A549 (cell line): ENCODE measurements around the gene ADD3. TPM values are rescaled to one million over a fixed set of nuclear protein-coding genes. Genes with fewer than 3 reads are reported as not detected.

Experiments
- ATAC-seq, 2 experiments: fragments of 200-7000 bp in 1 of 2; fragments of >200 bp in 1 of 2; cut with Nextera tagmentation in 1 of 2; cut with Tn5 transposase in 1 of 2; 3 replicates each; pipeline versions ENCODE4 v1.8.0 to v1.9.1; 2018 to 2020; ENCODE audit warnings: mild to moderate bottlenecking in 1 of 2, moderate library complexity in 1 of 2
- CTCF ChIA-PET: fragments of 300-600 bp; sonication (Branson Sonifier 250); formaldehyde crosslinking; extraction: SDS; loops from one replicate; lab custom pipeline; 2021; ENCODE audit warnings: antibody characterized with exemption, inconsistent platforms; lab: Yijun Ruan, JAX
- POLR2A ChIA-PET: fragments of 350-600 bp; formaldehyde crosslinking; extraction: SDS; loops from one replicate; lab custom pipeline; 2021; ENCODE audit warnings: antibody characterized with exemption, inconsistent platforms; lab: Yijun Ruan, JAX
- DNase-seq, 2 experiments: peaks; one replicate each; pipeline versions ENCODE4 v3.0.0 to v3.0.0-alpha.2; 2011 to 2016; ENCODE audit warnings: low read depth in 1 of 2, low spot score in 1 of 2
- FAIRE-seq: peaks from 2 replicates; lab custom pipeline; 2011; peaks lifted over from hg19 to GRCh38; lab: Jason Lieb, UNC
- H3K27ac ChIP-seq, 2 experiments: fragments of >200 bp; sonication (Bioruptor Twin); formaldehyde crosslinking; 3 replicates each; pipeline ENCODE4 v1.5.1; 2016 to 2017
- H3K4me1 ChIP-seq: fragments of >200 bp; sonication (Bioruptor Twin); formaldehyde crosslinking; 3 replicates; pipeline ENCODE4 v1.6.1; 2016
- H3K4me2 ChIP-seq: fragments of >200 bp; sonication (Bioruptor Twin); formaldehyde crosslinking; 3 replicates; pipeline ENCODE4 v1.6.1; 2016
- H3K4me3 ChIP-seq: fragments of >200 bp; sonication (Bioruptor Twin); formaldehyde crosslinking; 3 replicates; pipeline ENCODE4 v1.5.1; 2016
- H3K9me3 ChIP-seq: fragments of >200 bp; sonication (Bioruptor Twin); formaldehyde crosslinking; 3 replicates; pipeline ENCODE4 v1.6.1; 2016
- BHLHE40 ChIP-seq: IDR thresholded peaks from 2 replicates; pipeline ENCODE4 v1.6.1; 2012; ENCODE audit warnings: low read depth, low read length, inconsistent platforms
- CBX2 ChIP-seq: fragments of 200-600 bp; sonication (generic); IDR thresholded peaks from 2 replicates; pipeline ENCODE4 v1.6.1; 2016; ENCODE audit warnings: low read depth, mild to moderate bottlenecking, borderline replicate concordance
- FOSL2 ChIP-seq, 2 experiments: fragments of 450-650 bp in 1 of 2; fragments of >200 bp in 1 of 2; sonication (Bioruptor Twin) in 1 of 2; formaldehyde crosslinking; IDR thresholded peaks; 2 replicates each; pipeline versions ENCODE4 v1.5.0 to v1.6.1; 2016 to 2020; ENCODE audit warnings: mild to moderate bottlenecking in 1 of 2, moderate library complexity in 1 of 2
- FOXS1 ChIP-seq: fragments of 250-450 bp; sonication (Bioruptor Pico); IDR thresholded peaks from 2 replicates; pipeline ENCODE4 v1.5.0; 2020; ENCODE audit warnings: mild to moderate bottlenecking, moderate library complexity
- HMGXB4 ChIP-seq: fragments of 250-450 bp; sonication (Bioruptor Pico); IDR thresholded peaks from 2 replicates; pipeline ENCODE4 v1.5.0; 2021; ENCODE audit warnings: mild to moderate bottlenecking, moderate library complexity, borderline replicate concordance
- HOXB13 ChIP-seq: fragments of 250-450 bp; sonication (Bioruptor Pico); IDR thresholded peaks from 2 replicates; pipeline ENCODE4 v1.5.0; 2020; ENCODE audit warnings: low read depth, mild to moderate bottlenecking, moderate library complexity
- MAFK ChIP-seq: fragments of 450-650 bp; IDR thresholded peaks from 2 replicates; pipeline ENCODE4 v1.6.1; 2014; ENCODE audit not compliant: partially characterized antibody
- MAX ChIP-seq: IDR thresholded peaks from 2 replicates; pipeline ENCODE4 v1.6.1; 2012
- MYC ChIP-seq: IDR thresholded peaks from 2 replicates; pipeline ENCODE4 v1.6.1; 2012; ENCODE audit warnings: mild to moderate bottlenecking, inconsistent platforms, low read length, improper control_type of control experiment, borderline replicate concordance
- NFE2L2 ChIP-seq: fragments of 150-350 bp; conservative IDR thresholded peaks from 2 replicates; pipeline ENCODE4 v1.6.1; 2014; ENCODE audit warnings: low read length
- POLR2A ChIP-seq: IDR thresholded peaks from 2 replicates; pipeline ENCODE4 v1.6.1; 2012; ENCODE audit warnings: mild to moderate bottlenecking, low read length
- POLR2AphosphoS2 ChIP-seq: conservative IDR thresholded peaks from 2 replicates; pipeline ENCODE4 v1.6.1; 2012; ENCODE audit warnings: low read length, improper control_type of control experiment, inconsistent platforms
- RCOR1 ChIP-seq: fragments of 150-350 bp; IDR thresholded peaks from 2 replicates; pipeline ENCODE4 v1.6.1; 2014; ENCODE audit warnings: antibody characterized with exemption, low read length, low read depth
- RNF2 ChIP-seq: fragments of 200-600 bp; sonication (generic); IDR thresholded peaks from 2 replicates; pipeline ENCODE4 v1.6.1; 2016; ENCODE audit warnings: low read depth, mild to moderate bottlenecking, antibody characterized with exemption, moderate library complexity, borderline replicate concordance
- SREBF2 ChIP-seq: fragments of 450-650 bp; IDR thresholded peaks from 2 replicates; pipeline ENCODE4 v1.6.1; 2014; ENCODE audit warnings: mild to moderate bottlenecking, moderate library complexity
- TFCP2L1 ChIP-seq: fragments of 250-450 bp; sonication (Bioruptor Pico); IDR thresholded peaks from 2 replicates; pipeline ENCODE4 v1.5.0; 2021; ENCODE audit warnings: mild to moderate bottlenecking
- TP53 ChIP-seq: fragments of 250-450 bp; sonication (Bioruptor Pico); IDR thresholded peaks from 2 replicates; pipeline ENCODE4 v1.5.0; 2021; ENCODE audit warnings: mild to moderate bottlenecking, moderate library complexity
- ZNF302 ChIP-seq: fragments of 250-450 bp; sonication (Bioruptor Pico); IDR thresholded peaks from 2 replicates; pipeline ENCODE4 v1.9.0; 2021; ENCODE audit warnings: inconsistent platforms, mild to moderate bottlenecking, moderate library complexity
- WGBS: methylation state at CpG from one replicate; pipeline ENCODE4 v1.1.6; 2017; ENCODE audit errors: missing lambda C conversion rate; 5-methylcytosine and 5-hydroxymethylcytosine counted together
- polyA plus RNA-seq, 4 experiments: library from polyadenylated mRNA; depleted of rRNA in 3 of 4; stranded (reverse); fragments of >200 nt; fragmentation: RNase III in 1 of 4; extraction: RNeasy Plus Mini Kit Qiagen cat#74134 plus additional on column Dnase treatment in 1 of 4; gene quantifications; 2 replicates in 3 of 4; 3 replicates in 1 of 4; pipeline ENCODE4 v1.2.3, GENCODE V29; 2011 to 2017

The ADD3 gene
- polyA plus RNA-seq, 2 of the 4 experiments (the other 2 are of a cell fraction): 9.8 to 48.2 TPM

- FAIRE-seq: no peak
- TF ChIP-seq SREBF2: no peak
- TF ChIP-seq BHLHE40: no peak
- no peak for TF ChIP-seq HMGXB4 (CRISPR knock-in tag)
- TF ChIP-seq FOXS1: no peak
- TF ChIP-seq RCOR1: no peak
- no peak for TF ChIP-seq RNF2
- no peak for TF ChIP-seq FOSL2 (IDR thresholded peaks at IDR 0.05)
- no peak for TF ChIP-seq FOSL2 (CRISPR knock-in tag; IDR thresholded peaks at IDR 0.05)
- Histone ChIP-seq H3K4me1 (no peaks in the 10 kb centered on the region), H3K27ac (no peak overlapping the region), H3K4me3 (no peak overlapping the region), H3K9me3 (no peaks in the 10 kb centered on the region), H3K4me2 (no peak overlapping the region)
- DNase-seq: no peak
- no peak for ATAC-seq
- POLR2A ChIA-PET: no interaction called here
- CTCF ChIA-PET: interaction anchor here (1.0 to 2.1 kb wide), 3 partner anchors 22 to 232 kb away, joined by 3 to 5 read pairs (median 5); no protein-coding TSS in a partner anchor
- 80% methylated on average over 4 of the region's 4 CpGs for WGBS
Measured at GRCh38 chr10:110115784-110116520, 108.2 kb downstream of the ADD3 start.

- ATAC-seq (no peak), DNase-seq (no peak), FAIRE-seq (no peak)
- no peak for TF ChIP-seq TP53 (CRISPR knock-in tag)
- TF ChIP-seq POLR2A: no peak
- TF ChIP-seq HOXB13 (CRISPR knock-in tag): no peak
- TF ChIP-seq HMGXB4 (CRISPR knock-in tag): no peak
- no peak for TF ChIP-seq CBX2
- TF ChIP-seq MYC: no peak
- TF ChIP-seq MAX: no peak
- TF ChIP-seq ZNF302: no peak
- no peak for TF ChIP-seq RNF2
- no peak for TF ChIP-seq RCOR1
- H3K4me3 ChIP-seq: no peak overlapping the region
- no peaks in the 10 kb centered on the region for H3K4me1 ChIP-seq
- no peaks in the 10 kb centered on the region for H3K9me3 ChIP-seq
- 74% methylated on average over 1 of the region's 1 CpG for WGBS
- no peak overlapping the region for H3K4me2 ChIP-seq
- H3K27ac ChIP-seq: no peak overlapping the region
- ChIA-PET CTCF (interaction anchor here (1.9 kb wide), 1 partner anchor 160 kb away, joined by 4 read pairs; no protein-coding TSS in a partner anchor), POLR2A (no interaction called here)
Measured at GRCh38 chr10:110118891-110119621, 111.3 kb downstream of the ADD3 start.

GRCh38 chr10:110123594-110123993 lies 115.8 kb downstream of the ADD3 start:
- FAIRE-seq (no peak), ATAC-seq (no peak), DNase-seq (no peak)
- Histone ChIP-seq H3K4me2 (no peak overlapping the region), H3K9me3 (no peaks in the 10 kb centered on the region), H3K4me1 (no peaks in the 10 kb centered on the region), H3K4me3 (no peak overlapping the region), H3K27ac (no peak overlapping the region)
- ChIA-PET CTCF (interaction anchor here (1.1 kb wide), 1 partner anchor 14 kb away, joined by 3 read pairs; no protein-coding TSS in a partner anchor), POLR2A (no interaction called here)
- WGBS: 95% methylated on average over 2 of the region's 2 CpGs
- peak; percentile 72 for TF ChIP-seq MAFK
- TF ChIP-seq POLR2AphosphoS2: no peak
- no peak for TF ChIP-seq HOXB13 (CRISPR knock-in tag)
- TF ChIP-seq NFE2L2: no peak
- no peak for TF ChIP-seq TFCP2L1 (CRISPR knock-in tag)
